ENCODE results near the gene PFDN4. TPM values are rescaled to one million over a fixed set of nuclear protein-coding genes. Genes with fewer than 3 reads are reported as not detected.

Gene PFDN4
- 72.6 and 75.8 TPM in 2 replicates for total RNA-seq

GRCh38 chr20:54207743-54208547, at the start of gene PFDN4:
TSS of gene PFDN4 (plus strand) at chr20:54208087. CDS start at chr20:54208101, 14 bp downstream.
- Mint-ChIP-seq H3K27me3 (ENCODE audit: insufficient read depth) (no peaks in the 10 kb centered on the region), H3K4me1 (ENCODE audit: low read depth) (peaks cover 31% of the 10 kb centered on the region), H3K4me3 (peak within 1 kb of the TSS; percentile 96), H3K27ac (peak within 1 kb of the TSS; percentile 99), H3K9me3 (no peaks in the 10 kb centered on the region), H3K36me3 (ENCODE audit: low read depth) (peaks cover 11% of the 10 kb centered on the region)
- intact Hi-C loops (cut with micrococcal nuclease), result loop anchor here (1.0 to 5.0 kb wide), 5 partner anchors 77 to 501 kb away; partner anchors contain the start of gene DOK5
- DNase-seq (ENCODE audit: low spot score), result peak; percentile 79

GRCh38 chr20:54158226-54158625, 49.7 kb upstream of the PFDN4 start:
- intact Hi-C loops (cut with micrococcal nuclease), result no loop called here
- Mint-ChIP-seq H3K4me3 (no peak overlapping the region), H3K36me3 (ENCODE audit: low read depth) (no peaks in the 10 kb centered on the region), H3K9me3 (no peaks in the 10 kb centered on the region), H3K27me3 (ENCODE audit: insufficient read depth) (peaks cover 12% of the 10 kb centered on the region), H3K4me1 (ENCODE audit: low read depth) (no peaks in the 10 kb centered on the region), H3K27ac (no peak overlapping the region)
- no peak for DNase-seq (ENCODE audit: low spot score)

- Mint-ChIP-seq H3K4me3 (no peak overlapping the region), H3K4me1 (ENCODE audit: low read depth) (no peaks in the 10 kb centered on the region), H3K9me3 (no peaks in the 10 kb centered on the region), H3K36me3 (ENCODE audit: low read depth) (no peaks in the 10 kb centered on the region), H3K27ac (no peak overlapping the region), H3K27me3 (ENCODE audit: insufficient read depth) (peaks cover 12% of the 10 kb centered on the region)
- no peak for DNase-seq (ENCODE audit: low spot score)
- intact Hi-C loops (cut with micrococcal nuclease), result no loop called here
These were observed 49.0 kb upstream of the PFDN4 start for GRCh38 chr20:54158856-54159418.

- no peak for DNase-seq (ENCODE audit: low spot score)
- Mint-ChIP-seq H3K27ac (no peak overlapping the region), H3K36me3 (ENCODE audit: low read depth) (no peaks in the 10 kb centered on the region), H3K27me3 (ENCODE audit: insufficient read depth) (peaks cover 12% of the 10 kb centered on the region), H3K9me3 (no peaks in the 10 kb centered on the region), H3K4me3 (no peak overlapping the region), H3K4me1 (ENCODE audit: low read depth) (no peaks in the 10 kb centered on the region)
- intact Hi-C loops (cut with micrococcal nuclease), result no loop called here
These were observed 47.6 kb upstream of the PFDN4 start for GRCh38 chr20:54160065-54161007.

GRCh38 chr20:54161008-54161820, 46.7 kb upstream of the PFDN4 start:
- no peaks in the 10 kb centered on the region for H3K36me3 Mint-ChIP-seq (ENCODE audit: low read depth)
- no peaks in the 10 kb centered on the region for H3K9me3 Mint-ChIP-seq
- H3K27ac Mint-ChIP-seq, result no peak overlapping the region
- no peak overlapping the region for H3K4me3 Mint-ChIP-seq
- peaks cover 14% of the 10 kb centered on the region for H3K27me3 Mint-ChIP-seq (ENCODE audit: insufficient read depth)
- intact Hi-C loops (cut with micrococcal nuclease), result no loop called here
- H3K4me1 Mint-ChIP-seq (ENCODE audit: low read depth), result no peaks in the 10 kb centered on the region
- DNase-seq (ENCODE audit: low spot score), result no peak

GRCh38 chr20:54161821-54162149, 46.1 kb upstream of the PFDN4 start:
- Mint-ChIP-seq H3K9me3 (no peaks in the 10 kb centered on the region), H3K4me3 (no peak overlapping the region), H3K27me3 (ENCODE audit: insufficient read depth) (peaks cover 13% of the 10 kb centered on the region), H3K4me1 (ENCODE audit: low read depth) (no peaks in the 10 kb centered on the region), H3K36me3 (ENCODE audit: low read depth) (no peaks in the 10 kb centered on the region), H3K27ac (no peak overlapping the region)
- DNase-seq (ENCODE audit: low spot score), result no peak
- intact Hi-C loops (cut with micrococcal nuclease), result no loop called here

- Mint-ChIP-seq H3K27ac (no peak overlapping the region), H3K4me1 (ENCODE audit: low read depth) (no peaks in the 10 kb centered on the region), H3K36me3 (ENCODE audit: low read depth) (no peaks in the 10 kb centered on the region), H3K4me3 (no peak overlapping the region), H3K27me3 (ENCODE audit: insufficient read depth) (peaks cover 13% of the 10 kb centered on the region), H3K9me3 (no peaks in the 10 kb centered on the region)
- intact Hi-C loops (cut with micrococcal nuclease), result no loop called here
- no peak for DNase-seq (ENCODE audit: low spot score)
These were observed 45.4 kb upstream of the PFDN4 start for GRCh38 chr20:54162378-54163009.

- Mint-ChIP-seq H3K4me1 (ENCODE audit: low read depth) (no peaks in the 10 kb centered on the region), H3K4me3 (no peak overlapping the region), H3K27ac (no peak overlapping the region), H3K9me3 (no peaks in the 10 kb centered on the region), H3K36me3 (ENCODE audit: low read depth) (no peaks in the 10 kb centered on the region), H3K27me3 (ENCODE audit: insufficient read depth) (peaks cover 20% of the 10 kb centered on the region)
- DNase-seq (ENCODE audit: low spot score), result no peak
- intact Hi-C loops (cut with micrococcal nuclease), result no loop called here
These were observed 44.5 kb upstream of the PFDN4 start for GRCh38 chr20:54163402-54163801.

GRCh38 chr20:54165014-54165413, 42.9 kb upstream of the PFDN4 start:
- intact Hi-C loops (cut with micrococcal nuclease), result no loop called here
- Mint-ChIP-seq H3K4me1 (ENCODE audit: low read depth) (no peaks in the 10 kb centered on the region), H3K9me3 (no peaks in the 10 kb centered on the region), H3K27ac (no peak overlapping the region), H3K27me3 (ENCODE audit: insufficient read depth) (peaks cover 28% of the 10 kb centered on the region), H3K4me3 (no peak overlapping the region), H3K36me3 (ENCODE audit: low read depth) (no peaks in the 10 kb centered on the region)
- DNase-seq (ENCODE audit: low spot score), result no peak

- H3K27me3 Mint-ChIP-seq (ENCODE audit: insufficient read depth), result peaks cover 32% of the 10 kb centered on the region
- no peak overlapping the region for H3K27ac Mint-ChIP-seq
- no peak overlapping the region for H3K4me3 Mint-ChIP-seq
- H3K4me1 Mint-ChIP-seq (ENCODE audit: low read depth), result no peaks in the 10 kb centered on the region
- DNase-seq (ENCODE audit: low spot score), result no peak
- intact Hi-C loops (cut with micrococcal nuclease), result no loop called here
- H3K9me3 Mint-ChIP-seq, result no peaks in the 10 kb centered on the region
- H3K36me3 Mint-ChIP-seq (ENCODE audit: low read depth), result no peaks in the 10 kb centered on the region
These were observed 42.1 kb upstream of the PFDN4 start for GRCh38 chr20:54165803-54166202.

GRCh38 chr20:54166987-54167662, 40.8 kb upstream of the PFDN4 start:
- DNase-seq (ENCODE audit: low spot score), result no peak
- intact Hi-C loops (cut with micrococcal nuclease), result no loop called here
- H3K27ac Mint-ChIP-seq, result no peak overlapping the region
- H3K36me3 Mint-ChIP-seq (ENCODE audit: low read depth), result no peaks in the 10 kb centered on the region
- H3K4me3 Mint-ChIP-seq, result no peak overlapping the region
- peaks cover 45% of the 10 kb centered on the region for H3K27me3 Mint-ChIP-seq (ENCODE audit: insufficient read depth)
- H3K9me3 Mint-ChIP-seq, result no peaks in the 10 kb centered on the region
- H3K4me1 Mint-ChIP-seq (ENCODE audit: low read depth), result no peaks in the 10 kb centered on the region
